SJCRH30 (cell line): ENCODE data around the gene FTH1. TPM values are rescaled to one million over a fixed set of nuclear protein-coding genes. Genes with fewer than 3 reads are reported as not detected.

ENCODE experiments used
- DNase-seq, 2 experiments: peaks; one replicate each; pipeline ENCODE4 v3.0.0-alpha.2; 2015 to 2020
- H3K27ac ChIP-seq: fragments of 250-450 bp; sonication (Bioruptor Pico); 2 replicates; pipeline ENCODE4 v1.5.1; 2020; ENCODE audit warnings: mild to moderate bottlenecking, moderate library complexity
- H3K27me3 ChIP-seq: fragments of 250-450 bp; sonication (Bioruptor Pico); 2 replicates; pipeline ENCODE4 v1.5.1; 2020; ENCODE audit warnings: mild to moderate bottlenecking, moderate library complexity
- H3K36me3 ChIP-seq: fragments of 250-450 bp; sonication (Bioruptor Pico); 2 replicates; pipeline ENCODE4 v1.5.1; 2020; ENCODE audit warnings: mild to moderate bottlenecking, moderate library complexity
- H3K4me1 ChIP-seq: fragments of 250-450 bp; sonication (Bioruptor Pico); 2 replicates; pipeline ENCODE4 v1.5.1; 2020; ENCODE audit warnings: mild to moderate bottlenecking, moderate library complexity
- H3K4me3 ChIP-seq: fragments of 250-450 bp; sonication (Bioruptor Pico); 2 replicates; pipeline ENCODE4 v1.5.1; 2020; ENCODE audit warnings: mild to moderate bottlenecking, moderate library complexity
- H3K9me3 ChIP-seq: fragments of 250-450 bp; sonication (Bioruptor Pico); replicated peaks from 2 replicates; pipeline ENCODE4 v1.5.1; 2020; ENCODE audit warnings: mild to moderate bottlenecking, moderate library complexity
- total RNA-seq: library from RNA; depleted of rRNA; stranded (reverse); fragments of >200 nt; shearing (Covaris generic); gene quantifications from 2 replicates; pipeline ENCODE4 v1.2.3, GENCODE V29; 2014

The FTH1 gene
- total RNA-seq, 1 experiment from 2014 or later = 357 TPM

DNA sequence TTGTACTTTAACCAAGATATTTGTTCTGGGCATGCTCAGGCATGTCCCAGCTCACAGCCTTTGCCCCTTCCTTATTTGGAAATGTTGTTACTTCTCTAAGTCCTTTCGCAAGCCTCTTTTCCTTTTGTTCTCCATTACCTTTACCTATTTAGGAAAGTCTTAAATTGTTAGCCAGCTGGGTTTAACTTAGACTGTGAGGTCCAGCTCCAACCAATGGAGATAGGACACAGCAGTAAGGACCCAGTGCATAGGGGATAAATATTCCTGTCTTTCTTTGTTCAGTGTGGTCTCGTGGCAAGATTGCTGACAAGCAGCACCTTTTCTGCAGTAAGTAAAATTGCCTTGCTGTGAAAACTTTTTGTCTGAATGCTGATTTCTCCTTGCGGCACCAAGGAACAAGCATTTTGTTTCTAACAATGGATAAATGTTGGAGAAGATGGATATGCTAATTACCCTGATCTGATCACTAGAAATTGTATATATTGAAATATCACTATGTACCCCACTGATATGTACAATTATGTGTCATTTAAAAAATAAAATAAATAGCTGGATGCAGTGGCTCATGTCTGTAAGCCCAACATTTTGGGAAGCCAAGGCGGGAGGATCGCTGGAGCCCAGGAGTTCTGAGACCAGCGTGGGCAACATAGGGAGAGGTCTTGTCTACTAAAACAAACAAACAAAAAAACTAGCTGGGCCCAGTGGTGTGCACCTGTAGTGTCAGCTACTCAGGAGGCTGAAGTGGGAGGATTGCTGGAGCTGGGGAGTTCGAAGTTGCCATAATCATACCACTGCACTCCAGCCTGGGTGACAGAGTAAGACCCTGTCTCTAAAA is 31.9 kb upstream of the FTH1 start:
- Histone ChIP-seq H3K36me3 (no peaks in the 10 kb centered on the region), H3K4me1 (peaks cover 2% of the 10 kb centered on the region), H3K27me3 (no peaks in the 10 kb centered on the region), H3K9me3 (no peaks in the 10 kb centered on the region), H3K4me3 (no peak overlapping the region), H3K27ac (no peak overlapping the region)
- DNase-seq = no peak

DNA sequence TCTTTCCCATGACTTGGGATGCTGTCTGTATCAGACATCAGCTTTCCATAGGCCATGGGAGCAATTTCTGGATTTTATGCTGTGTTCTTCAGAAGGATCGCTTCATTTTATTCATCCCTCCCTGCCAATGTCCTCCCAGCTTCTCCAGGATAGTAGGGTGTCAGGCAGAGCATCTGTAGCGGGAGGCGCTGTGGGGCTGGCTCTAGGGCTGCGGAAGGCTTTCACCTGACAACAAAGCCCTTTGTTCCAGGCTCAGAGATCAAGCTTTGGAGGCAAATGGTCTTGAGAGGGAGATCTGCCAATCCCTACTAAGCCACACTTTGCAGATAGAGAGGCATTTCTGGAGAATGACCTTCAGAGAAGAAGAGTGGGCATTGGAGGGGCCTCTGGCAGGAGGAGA is 29.5 kb upstream of the FTH1 start:
- H3K36me3 ChIP-seq = no peaks in the 10 kb centered on the region
- H3K9me3 ChIP-seq = no peaks in the 10 kb centered on the region
- H3K4me1 ChIP-seq = no peaks in the 10 kb centered on the region; the same call in 1 of the 2 replicates

DNA sequence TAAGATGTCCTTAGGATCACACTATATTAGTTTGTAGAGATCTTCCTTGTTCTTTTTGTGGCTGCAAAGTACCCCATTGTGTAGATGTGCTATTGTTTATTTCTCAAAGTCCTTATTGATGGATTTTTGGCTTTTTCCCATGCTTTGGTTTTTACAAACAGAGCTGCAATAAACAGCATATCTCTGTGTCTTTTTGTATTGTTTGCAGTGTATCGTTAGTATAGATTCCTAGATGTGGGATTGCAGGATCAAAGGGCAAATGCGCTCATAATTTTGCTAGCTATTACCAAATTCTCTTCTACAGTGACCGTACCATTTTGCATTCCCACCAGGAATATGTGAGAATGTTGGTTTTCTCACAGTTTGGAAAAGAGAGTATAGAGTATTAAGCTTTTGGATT is 27.5 kb upstream of the FTH1 start:
- H3K36me3 ChIP-seq = no peaks in the 10 kb centered on the region
- H3K9me3 ChIP-seq = no peaks in the 10 kb centered on the region
- H3K4me3 ChIP-seq = no peak overlapping the region
- H3K27me3 ChIP-seq = no peaks in the 10 kb centered on the region
- no peak overlapping the region for H3K27ac ChIP-seq
- no peaks in the 10 kb centered on the region for H3K4me1 ChIP-seq
- no peak for DNase-seq

More for the DNA sequence above, 29.5 kb upstream of the FTH1 start:
- DNase-seq = no peak
- Histone ChIP-seq H3K4me3 (no peak overlapping the region), H3K27ac (no peak overlapping the region), H3K27me3 (no peaks in the 10 kb centered on the region)

DNA sequence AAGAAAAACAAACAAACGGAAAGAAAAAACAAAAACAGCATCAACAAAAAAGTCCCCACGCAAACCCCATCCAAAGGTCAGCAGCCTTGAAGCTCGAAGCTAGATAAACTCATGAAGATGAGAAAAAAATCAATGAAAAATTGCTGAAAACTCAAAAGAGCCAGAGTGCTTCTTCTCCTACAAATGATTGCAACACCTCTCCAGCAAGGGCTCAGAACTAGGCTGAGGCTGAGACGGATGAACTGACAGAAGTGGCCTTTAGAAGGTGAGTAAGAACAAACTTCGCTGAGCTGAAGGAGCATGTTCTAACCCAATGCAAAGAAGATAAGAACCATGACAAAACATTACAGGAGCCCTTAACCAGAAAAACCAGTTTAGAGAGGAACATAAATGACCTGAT is 18.4 kb upstream of the FTH1 start:
- H3K27me3 ChIP-seq = no peaks in the 10 kb centered on the region
- no peak overlapping the region for H3K4me3 ChIP-seq
- H3K9me3 ChIP-seq = no peaks in the 10 kb centered on the region
- no peak overlapping the region for H3K27ac ChIP-seq
- no peak for DNase-seq
- H3K36me3 ChIP-seq = no peaks in the 10 kb centered on the region
- H3K4me1 ChIP-seq = no peaks in the 10 kb centered on the region

DNA sequence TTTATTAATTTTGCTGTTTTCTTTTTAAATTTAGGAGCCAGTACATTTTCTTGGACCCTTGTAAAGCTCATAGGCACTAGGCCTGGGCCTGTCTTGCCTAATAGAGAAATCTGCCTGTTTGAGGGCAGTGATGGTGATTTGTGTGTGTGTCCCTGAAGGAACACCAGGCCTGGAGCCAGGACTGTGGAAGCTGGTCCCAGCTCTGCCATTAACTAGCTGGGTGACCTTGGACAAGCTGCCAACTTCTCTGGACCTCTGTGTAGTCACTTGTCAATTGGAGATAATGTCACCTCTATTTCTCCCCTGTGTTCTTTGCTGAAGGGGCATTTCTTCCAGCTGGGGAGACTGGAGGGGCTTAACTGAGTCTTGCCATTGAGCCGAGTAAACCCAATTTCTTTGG is 16.0 kb upstream of the FTH1 start:
- H3K36me3 ChIP-seq = no peaks in the 10 kb centered on the region
- no peak for DNase-seq
- no peaks in the 10 kb centered on the region for H3K27me3 ChIP-seq
- H3K4me3 ChIP-seq = no peak overlapping the region
- H3K27ac ChIP-seq = no peak overlapping the region
- no peaks in the 10 kb centered on the region for H3K9me3 ChIP-seq
- no peaks in the 10 kb centered on the region for H3K4me1 ChIP-seq

DNA sequence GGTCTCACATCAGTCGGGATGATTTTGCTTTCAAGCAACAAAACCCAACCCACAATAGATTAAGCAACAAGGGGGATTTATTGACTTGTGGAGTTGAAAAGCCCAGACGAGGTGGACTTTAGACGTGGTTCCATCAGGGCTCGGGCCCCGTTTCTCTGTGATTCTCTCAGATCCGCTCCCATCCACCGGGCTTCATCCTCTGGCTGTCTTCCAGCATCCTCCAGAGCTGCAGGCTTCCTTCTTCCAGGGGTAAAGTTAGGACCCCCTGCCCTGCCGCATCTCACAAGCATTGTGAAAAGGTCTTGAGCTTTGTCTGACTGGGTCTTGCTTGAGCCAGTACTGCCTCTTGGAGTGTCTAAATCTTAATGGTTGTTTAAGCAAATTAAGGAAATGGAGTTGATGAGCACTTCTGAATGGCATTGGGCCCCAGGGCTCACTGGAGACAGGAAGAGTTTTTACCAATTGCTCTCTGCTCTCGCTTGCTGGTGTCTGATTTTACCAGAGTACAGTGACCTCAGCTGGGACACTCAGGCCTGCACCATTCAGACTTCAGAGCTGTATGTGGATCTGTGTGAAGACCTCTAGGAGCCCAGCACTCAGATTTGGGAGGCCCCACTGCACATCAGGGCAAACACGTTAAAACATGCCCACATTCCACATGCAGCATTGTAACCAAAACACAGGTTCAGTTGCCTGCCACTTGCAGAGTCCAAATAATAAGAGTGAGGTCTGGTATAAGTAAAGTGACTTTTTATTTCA is 13.5 kb upstream of the FTH1 start:
- no peaks in the 10 kb centered on the region for H3K36me3 ChIP-seq
- no peak for DNase-seq
- H3K4me1 ChIP-seq = no peaks in the 10 kb centered on the region
- no peaks in the 10 kb centered on the region for H3K9me3 ChIP-seq
- no peaks in the 10 kb centered on the region for H3K27me3 ChIP-seq
- no peak overlapping the region for H3K27ac ChIP-seq
- H3K4me3 ChIP-seq = no peak overlapping the region

DNA sequence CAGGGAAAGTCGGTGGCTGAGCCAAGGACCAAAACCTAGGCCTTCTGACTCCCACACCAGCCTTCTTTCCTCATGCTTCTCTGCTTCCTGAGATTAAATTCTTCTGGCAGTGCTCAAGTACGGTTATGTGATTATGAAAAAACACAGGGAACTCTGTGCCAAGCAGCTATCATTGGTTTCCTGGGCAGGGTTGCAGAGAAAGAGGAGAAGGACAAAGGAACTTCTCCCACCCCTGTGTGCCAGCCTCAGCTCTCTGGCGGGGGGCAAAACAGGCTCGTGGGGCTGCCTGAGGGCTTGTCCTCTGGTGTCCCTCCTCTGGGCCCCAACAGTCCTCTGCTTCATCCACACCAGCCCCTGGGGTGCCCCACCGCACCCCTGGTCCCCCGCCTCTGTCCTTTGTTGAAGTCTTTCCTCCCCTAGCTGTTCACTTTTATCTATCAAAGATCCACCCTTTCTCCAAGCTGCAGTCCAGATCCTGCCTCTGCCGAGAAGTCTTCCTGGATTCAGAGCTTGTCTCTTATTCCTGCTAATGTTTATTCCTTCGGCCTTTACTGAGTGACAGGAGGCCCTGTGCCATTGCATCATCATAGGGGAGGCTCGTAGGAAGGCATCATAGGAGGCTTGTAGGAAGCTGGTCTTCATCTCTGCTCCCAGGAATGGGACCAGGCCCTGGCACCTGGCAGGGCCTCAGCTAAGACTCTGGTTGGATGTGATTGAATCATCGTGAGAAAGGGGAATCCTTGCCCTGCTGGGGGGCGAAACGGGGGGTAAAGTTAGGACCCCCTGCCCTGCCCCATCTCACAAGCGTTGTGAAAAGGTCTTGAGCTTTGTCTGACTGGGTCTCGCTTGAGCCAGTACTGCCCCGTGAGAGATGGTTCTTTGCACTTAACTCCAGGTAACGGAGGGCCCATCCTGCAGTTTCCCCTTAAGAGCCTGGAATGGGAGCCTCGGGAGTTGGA is 11.5 kb upstream of the FTH1 start:
- H3K27me3 ChIP-seq = no peaks in the 10 kb centered on the region
- H3K4me1 ChIP-seq = no peaks in the 10 kb centered on the region
- H3K4me3 ChIP-seq = no peak overlapping the region
- no peak for DNase-seq
- H3K27ac ChIP-seq = no peak overlapping the region
- no peaks in the 10 kb centered on the region for H3K9me3 ChIP-seq
- no peaks in the 10 kb centered on the region for H3K36me3 ChIP-seq

DNA sequence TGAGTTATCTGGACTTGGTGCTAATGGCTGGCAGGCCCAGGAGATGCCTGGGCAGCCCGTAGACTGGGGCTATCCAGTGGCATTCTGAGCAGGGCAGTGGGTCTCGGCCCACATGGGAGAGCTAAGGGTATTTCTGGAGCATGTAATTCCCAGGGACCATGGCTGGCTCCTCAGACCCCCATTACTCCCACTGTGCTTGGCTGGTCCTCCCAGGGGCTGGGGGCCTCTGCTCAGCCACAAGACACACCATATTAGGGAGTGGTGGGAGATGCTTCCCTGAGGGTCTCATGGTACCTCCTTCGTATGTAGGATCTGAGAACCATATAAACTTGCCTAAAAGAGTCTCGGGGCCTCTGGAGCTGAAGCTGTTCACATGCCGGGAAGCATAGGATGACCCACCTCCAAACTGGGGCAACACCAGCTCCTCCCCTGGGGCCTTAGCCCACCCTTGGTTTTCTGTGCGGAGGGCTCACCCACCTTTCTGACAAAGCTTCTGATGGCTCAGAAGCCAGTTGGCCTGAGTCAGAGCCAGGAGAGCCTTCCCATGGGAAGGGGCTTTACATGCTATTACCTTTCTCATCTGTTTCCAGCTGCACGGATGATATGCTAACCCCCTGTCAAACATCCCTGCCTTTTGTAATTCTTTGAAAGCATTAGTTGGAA is 9.5 kb upstream of the FTH1 start:
- H3K4me1 ChIP-seq = peaks cover 10% of the 10 kb centered on the region
- no peaks in the 10 kb centered on the region for H3K27me3 ChIP-seq
- H3K4me3 ChIP-seq = no peak overlapping the region
- no peaks in the 10 kb centered on the region for H3K9me3 ChIP-seq
- no peaks in the 10 kb centered on the region for H3K36me3 ChIP-seq
- no peak for DNase-seq
- H3K27ac ChIP-seq = no peak overlapping the region

DNA sequence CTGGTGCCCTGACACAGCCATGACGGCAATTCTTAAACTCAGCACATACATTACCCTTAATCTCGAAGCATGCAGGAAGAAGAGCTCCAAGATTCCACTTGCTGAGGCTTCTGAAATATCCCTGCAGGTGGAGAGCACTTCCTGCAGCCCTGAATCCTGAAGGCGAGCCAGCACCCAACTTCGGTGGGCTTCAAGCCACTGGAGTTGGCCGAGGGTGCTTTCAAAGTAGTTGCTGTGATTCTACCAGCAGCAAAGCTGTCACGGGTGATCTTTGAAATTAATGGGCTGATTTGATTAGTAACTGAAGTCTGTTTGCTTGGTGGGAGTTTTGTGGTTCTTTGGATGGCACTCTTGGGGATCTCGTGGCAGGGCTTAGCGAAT is 9.0 kb upstream of the FTH1 start:
- no peak for DNase-seq
- Histone ChIP-seq H3K9me3 (no peaks in the 10 kb centered on the region), H3K27me3 (no peaks in the 10 kb centered on the region), H3K4me1 (peaks cover 13% of the 10 kb centered on the region), H3K36me3 (no peaks in the 10 kb centered on the region), H3K27ac (no peak overlapping the region), H3K4me3 (no peak overlapping the region)

DNA sequence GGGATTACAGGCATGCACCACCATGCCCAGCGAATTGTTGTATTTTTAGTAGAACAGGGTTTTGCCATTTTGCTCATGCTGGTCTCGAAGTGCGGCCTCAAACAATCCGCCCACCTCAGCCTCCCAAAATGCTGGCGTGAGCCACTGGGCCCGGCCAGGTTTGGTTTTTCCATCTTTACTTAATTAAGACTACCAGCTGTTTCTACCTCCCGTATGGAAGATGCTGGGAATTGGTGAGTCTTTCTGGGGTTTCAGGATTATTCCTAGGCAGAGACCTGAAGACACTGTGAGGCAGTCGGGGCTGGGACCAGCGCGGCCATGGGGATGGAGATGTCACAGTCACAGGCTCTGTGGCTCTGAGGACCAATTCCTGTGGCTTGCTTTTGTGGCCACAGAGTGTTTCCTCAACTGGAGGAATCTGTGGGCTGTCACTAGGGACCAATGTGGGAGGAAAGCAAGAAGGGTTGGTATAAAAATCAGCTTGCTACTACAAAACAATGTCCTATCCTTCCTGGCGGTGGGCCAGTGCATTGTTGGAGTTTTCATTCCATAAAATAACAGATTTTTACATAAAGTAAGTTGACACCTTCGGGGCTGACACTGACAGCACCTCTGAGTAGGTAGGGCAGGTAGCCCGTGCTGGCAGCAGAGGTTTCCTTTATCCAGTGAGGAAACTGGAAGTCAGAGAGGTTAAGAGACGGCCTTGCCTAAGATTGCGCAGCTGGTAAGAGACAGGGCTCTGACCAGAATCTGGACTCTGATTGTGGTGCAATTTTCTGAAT is 8.4 kb upstream of the FTH1 start:
- Histone ChIP-seq H3K4me3 (no peak overlapping the region), H3K9me3 (no peaks in the 10 kb centered on the region), H3K27ac (no peak overlapping the region), H3K27me3 (no peaks in the 10 kb centered on the region), H3K4me1 (peaks cover 15% of the 10 kb centered on the region), H3K36me3 (no peaks in the 10 kb centered on the region)
- DNase-seq = no peak

DNA sequence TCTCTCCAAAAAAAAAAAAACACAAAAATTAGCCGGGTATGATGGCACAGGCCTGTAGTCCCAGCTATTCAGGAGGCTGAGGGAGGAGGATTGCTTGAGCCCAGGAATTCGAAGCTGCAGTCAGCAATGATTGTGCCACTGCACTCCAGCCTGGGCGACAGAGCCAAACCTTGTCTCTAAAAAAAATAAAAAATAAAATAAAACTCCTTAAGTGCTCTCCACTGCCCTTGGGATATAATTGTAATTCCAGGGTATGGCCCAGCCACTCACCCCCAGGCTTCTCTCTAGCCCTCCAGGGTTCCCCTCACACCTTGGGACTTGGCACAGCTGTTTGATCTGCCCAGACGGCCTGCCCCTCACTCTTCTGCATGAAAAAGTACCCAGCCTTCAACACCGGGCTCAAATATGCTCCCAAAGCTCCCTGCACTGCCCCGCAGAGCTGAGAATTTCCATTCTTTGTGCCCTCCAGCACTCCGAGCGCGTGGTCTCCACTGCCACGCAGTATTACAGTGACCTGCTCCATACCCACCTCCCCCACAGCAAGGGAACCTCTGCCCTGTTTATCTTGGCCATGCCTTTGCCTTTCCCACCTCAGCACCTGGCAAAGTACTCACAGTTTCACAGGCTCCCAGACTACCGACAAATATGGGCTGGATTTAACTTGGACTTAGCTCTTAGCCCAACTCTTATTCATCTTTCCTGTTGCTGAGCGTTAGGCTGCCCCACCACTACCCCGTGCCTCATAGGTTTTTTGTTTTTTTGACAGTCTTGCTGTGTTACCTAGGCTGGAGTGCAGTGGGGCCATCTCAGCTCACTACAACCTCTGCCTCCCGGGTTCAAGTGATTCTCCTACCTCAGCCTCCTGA is 7.6 kb upstream of the FTH1 start:
- H3K36me3 ChIP-seq = no peaks in the 10 kb centered on the region
- H3K4me1 ChIP-seq = peaks cover 15% of the 10 kb centered on the region
- H3K4me3 ChIP-seq = no peak overlapping the region
- no peak for DNase-seq
- no peaks in the 10 kb centered on the region for H3K9me3 ChIP-seq
- no peak overlapping the region for H3K27ac ChIP-seq
- H3K27me3 ChIP-seq = no peaks in the 10 kb centered on the region

DNA sequence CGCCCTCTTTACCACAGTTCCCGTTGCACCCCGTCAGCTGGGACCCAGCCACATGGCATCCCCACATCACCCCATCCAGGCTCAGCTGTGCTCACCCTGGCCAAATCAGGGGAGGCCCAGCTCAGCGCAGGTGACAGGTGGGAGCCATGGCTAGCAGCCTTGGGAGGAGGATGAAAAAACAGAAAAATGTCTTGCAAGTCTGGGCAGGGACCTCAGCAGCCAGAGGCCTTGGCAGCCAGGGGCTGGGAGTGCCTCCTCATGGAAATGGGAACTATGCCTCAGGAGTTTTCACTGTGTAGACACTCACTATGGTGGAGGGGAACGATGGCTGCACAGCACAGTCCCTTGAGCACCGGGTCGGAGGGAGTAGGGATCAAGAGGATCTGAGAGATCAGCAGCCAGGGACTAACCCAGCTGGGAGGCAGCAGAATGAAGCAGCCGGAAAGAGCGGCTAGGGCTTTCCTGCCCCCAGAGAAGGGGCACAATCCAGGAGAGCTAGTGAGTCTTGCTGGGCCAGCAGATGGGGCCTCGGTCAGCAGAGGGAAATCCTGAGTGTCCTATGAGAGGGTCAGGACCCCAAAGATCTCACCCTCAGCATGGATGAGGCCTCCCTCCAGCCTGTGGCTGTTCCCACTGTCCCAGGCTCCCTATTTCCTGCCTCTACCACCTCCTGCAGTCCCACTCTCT is 6.2 kb upstream of the FTH1 start:
- Histone ChIP-seq H3K27ac (no peak overlapping the region), H3K9me3 (no peaks in the 10 kb centered on the region)
- DNase-seq = no peak

More for the DNA sequence above, 6.2 kb upstream of the FTH1 start:
- H3K4me3 ChIP-seq = no peak overlapping the region
- H3K4me1 ChIP-seq = peaks cover 15% of the 10 kb centered on the region
- H3K36me3 ChIP-seq = no peaks in the 10 kb centered on the region
- H3K27me3 ChIP-seq = no peaks in the 10 kb centered on the region
